Vagina (tissue), 2 donors: ENCODE measurements around the gene USP25. TPM values are rescaled to one million over a fixed set of nuclear protein-coding genes. Genes with fewer than 3 reads are reported as not detected.

Experiments used
- DNase-seq, 2 donors: peaks; one replicate each; pipeline ENCODE4 v3.0.0-alpha.2; 2017; ENCODE audit errors: extremely low spot score in 2 of 2
- H3K27ac ChIP-seq: fragments of 200-600 bp; sonication (generic); one replicate; pipeline ENCODE4 v1.5.1; 2019
- H3K27me3 ChIP-seq: fragments of 200-600 bp; sonication (generic); one replicate; pipeline ENCODE4 v1.5.1; 2019
- H3K36me3 ChIP-seq, 2 donors: fragments of 200-600 bp; sonication (generic); one replicate each; pipeline ENCODE4 v1.5.1; 2017 to 2019
- H3K4me1 ChIP-seq: fragments of 200-600 bp; sonication (generic); one replicate; pipeline ENCODE4 v1.5.1; 2019
- H3K4me3 ChIP-seq, 2 donors: fragments of 200-600 bp; sonication (generic); 1 replicate in 1 of 2; 2 replicates in 1 of 2; pipeline ENCODE4 v1.5.1; 2016 to 2019
- H3K9me3 ChIP-seq: fragments of 200-600 bp; sonication (generic); one replicate; pipeline ENCODE4 v1.5.1; 2019
- CTCF ChIP-seq, 3 experiments: fragments of 450-650 bp in 2 of 3; fragments of 200-600 bp in 1 of 3; sonication (generic) in 1 of 3; IDR thresholded peaks; one replicate each; pipeline ENCODE4 v1.5.1; 2017 to 2019; ENCODE audit warnings: antibody characterized with exemption in 3 of 3, mild to moderate bottlenecking in 2 of 3, moderate library complexity in 2 of 3
- POLR2A ChIP-seq, 2 donors: fragments of 450-650 bp; IDR thresholded peaks; one replicate each; pipeline ENCODE4 v1.6.1; 2017; ENCODE audit warnings: antibody characterized with exemption in 2 of 2, mild to moderate bottlenecking in 2 of 2, moderate library complexity in 2 of 2
- POLR2AphosphoS5 ChIP-seq, 2 donors: sonication (generic); formaldehyde crosslinking; IDR thresholded peaks; one replicate each; pipeline ENCODE4 v1.9.0; 2017; ENCODE audit warnings: antibody characterized with exemption in 2 of 2, mild to moderate bottlenecking in 2 of 2, low read depth in 1 of 2; ENCODE audit not compliant: insufficient read depth in 1 of 2
- intact Hi-C: fragments of 100-400 bp; cut with DNase I; formaldehyde crosslinking; loops from one replicate; pipeline ENCODE4 v1.15.1; 2023
- total RNA-seq: library from RNA; depleted of rRNA; stranded (reverse); fragments of >200 nt; gene quantifications from one replicate; pipeline ENCODE4 v1.2.3, GENCODE V29; 2016

USP25 gene
- total RNA-seq, 1 donor from 2014 or later, result 39.0 TPM

DNA sequence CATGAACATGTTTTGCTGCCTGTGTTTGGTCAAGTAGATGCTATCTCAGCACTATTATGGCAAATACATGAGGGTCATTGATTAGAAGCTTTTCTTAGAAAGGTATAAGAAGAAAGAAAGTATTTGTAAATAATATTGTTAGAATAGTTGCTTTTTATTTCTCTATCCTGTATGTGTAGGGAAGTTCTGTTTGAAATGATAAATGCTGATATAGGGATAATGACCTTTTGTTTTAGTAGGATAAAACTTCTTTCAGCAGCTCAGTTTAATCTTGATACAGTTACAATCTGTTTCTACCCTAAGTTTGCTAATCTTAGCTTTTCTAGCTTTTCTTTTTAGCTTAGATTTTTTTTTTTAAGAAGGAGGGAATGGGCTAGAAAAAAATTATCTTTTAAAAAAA, 63.3 kb downstream of the USP25 start:
- no peaks in the 10 kb centered on the region for H3K9me3 ChIP-seq
- TF ChIP-seq CTCF (IDR thresholded peaks at IDR 0.05) (no peak), POLR2A (IDR thresholded peaks at IDR 0.05) (no peak), POLR2AphosphoS5 (IDR thresholded peaks at IDR 0.05; ENCODE audit: insufficient read depth in 1 of 2, low read depth in 1 of 2) (no peak)
- no peak overlapping the region for H3K27ac ChIP-seq
- H3K4me1 ChIP-seq, result peaks cover 12% of the 10 kb centered on the region
- no peak overlapping the region for H3K4me3 ChIP-seq
- intact Hi-C loops, result no loop called here
- DNase-seq, result no peak
- no peaks in the 10 kb centered on the region for H3K36me3 ChIP-seq
- no peaks in the 10 kb centered on the region for H3K27me3 ChIP-seq

DNA sequence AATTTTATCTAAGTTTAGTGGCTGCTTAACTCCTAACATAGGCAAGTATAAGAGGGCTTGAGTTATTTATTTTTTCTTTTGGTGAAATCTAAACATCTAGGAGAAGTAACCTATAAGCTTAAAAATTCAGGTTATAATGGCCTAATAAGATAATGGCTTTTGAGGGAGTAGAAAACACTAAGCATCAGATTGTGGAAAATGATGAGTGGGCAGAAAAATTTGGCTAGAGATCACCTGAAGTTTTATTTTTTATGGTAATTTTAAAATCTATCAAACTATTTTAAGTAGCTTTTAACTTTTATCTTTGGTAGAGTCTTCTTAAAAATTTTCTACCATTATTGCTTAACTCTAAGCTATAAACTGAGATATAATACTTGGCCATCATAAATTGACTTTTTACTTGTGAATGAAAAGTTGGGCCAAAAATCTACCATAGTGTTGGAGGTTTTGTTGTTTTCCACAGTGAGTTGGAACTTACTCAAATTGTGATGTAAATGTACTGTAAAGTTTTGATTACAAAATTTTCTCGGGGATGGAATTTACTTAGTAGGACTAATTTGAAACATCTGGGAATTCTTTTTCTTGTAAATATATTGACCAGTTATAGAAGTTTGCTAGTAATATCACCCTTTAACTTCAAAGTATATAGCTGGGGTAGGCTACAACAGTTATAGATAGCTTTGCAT, 63.9 kb downstream of the USP25 start:
- DNase-seq, result no peak
- H3K4me1 ChIP-seq, result peaks cover 12% of the 10 kb centered on the region
- H3K36me3 ChIP-seq, result no peaks in the 10 kb centered on the region
- no peak overlapping the region for H3K4me3 ChIP-seq
- TF ChIP-seq POLR2A (IDR thresholded peaks at IDR 0.05) (no peak), POLR2AphosphoS5 (IDR thresholded peaks at IDR 0.05; ENCODE audit: insufficient read depth in 1 of 2, low read depth in 1 of 2) (no peak), CTCF (IDR thresholded peaks at IDR 0.05) (no peak)
- no peaks in the 10 kb centered on the region for H3K9me3 ChIP-seq
- H3K27ac ChIP-seq, result no peak overlapping the region
- H3K27me3 ChIP-seq, result no peaks in the 10 kb centered on the region
- intact Hi-C loops, result no loop called here

DNA sequence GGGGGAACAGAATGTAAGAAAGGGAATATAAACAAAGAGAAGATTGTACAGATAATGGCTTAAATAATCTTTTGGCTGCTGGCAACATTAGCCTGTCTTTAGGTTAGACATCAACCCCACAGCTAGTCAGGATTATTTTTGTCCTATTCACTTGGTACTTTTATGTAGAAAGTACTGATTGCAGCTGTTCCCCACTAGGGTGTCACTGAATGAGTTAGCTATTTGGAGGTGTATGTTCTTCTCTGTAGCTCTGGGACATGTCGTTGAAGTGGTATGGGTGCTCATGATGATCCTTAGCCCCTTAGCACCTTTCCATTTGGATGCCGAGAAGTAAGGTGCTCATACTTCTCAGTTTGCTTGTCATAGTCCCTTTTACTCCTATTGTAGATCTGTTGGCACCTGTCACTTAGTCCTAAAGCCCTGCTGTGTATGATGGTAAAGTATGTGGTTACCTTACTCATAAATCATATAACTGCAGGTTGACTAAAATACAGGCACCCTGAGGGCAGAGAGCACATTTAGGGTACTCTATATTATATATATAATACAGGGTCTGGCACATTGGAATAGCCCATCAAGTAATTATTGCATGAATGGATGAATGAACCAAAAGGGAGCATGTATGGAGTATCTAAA, 64.6 kb downstream of the USP25 start:
- no peak overlapping the region for H3K27ac ChIP-seq
- intact Hi-C loops, result no loop called here
- H3K36me3 ChIP-seq, result no peaks in the 10 kb centered on the region
- no peak for TF ChIP-seq CTCF (IDR thresholded peaks at IDR 0.05)
- no peak for TF ChIP-seq POLR2A (IDR thresholded peaks at IDR 0.05)
- no peak for TF ChIP-seq POLR2AphosphoS5 (IDR thresholded peaks at IDR 0.05; ENCODE audit: insufficient read depth in 1 of 2, low read depth in 1 of 2)
- no peaks in the 10 kb centered on the region for H3K27me3 ChIP-seq
- no peak overlapping the region for H3K4me3 ChIP-seq
- no peak for DNase-seq
- H3K4me1 ChIP-seq, result peaks cover 12% of the 10 kb centered on the region
- no peaks in the 10 kb centered on the region for H3K9me3 ChIP-seq

- no peaks in the 10 kb centered on the region for H3K27me3 ChIP-seq
- H3K4me1 ChIP-seq, result peaks cover 12% of the 10 kb centered on the region
- intact Hi-C loops, result no loop called here
- no peak for DNase-seq
- no peaks in the 10 kb centered on the region for H3K36me3 ChIP-seq
- no peaks in the 10 kb centered on the region for H3K9me3 ChIP-seq
- no peak overlapping the region for H3K27ac ChIP-seq
- no peak for TF ChIP-seq CTCF (IDR thresholded peaks at IDR 0.05)
- no peak for TF ChIP-seq POLR2AphosphoS5 (IDR thresholded peaks at IDR 0.05; ENCODE audit: insufficient read depth in 1 of 2, low read depth in 1 of 2)
- no peak for TF ChIP-seq POLR2A (IDR thresholded peaks at IDR 0.05)
- no peak overlapping the region for H3K4me3 ChIP-seq
Measured at GRCh38 chr21:15795533-15795932, 65.8 kb downstream of the USP25 start.
